Tongue (tissue), 2 donors: ENCODE measurements around the gene PAH. TPM values are rescaled to one million over a fixed set of nuclear protein-coding genes. Genes with fewer than 3 reads are reported as not detected.

Experiments
- DNase-seq: peaks from one replicate; pipeline ENCODE4 v3.0.0-alpha.2; 2015
- total RNA-seq: library from RNA; depleted of rRNA; stranded (reverse); fragments of >200 nt; gene quantifications from one replicate; pipeline ENCODE4 v1.2.3, GENCODE V29; 2014

PAH gene
- total RNA-seq = not detected

DNA sequence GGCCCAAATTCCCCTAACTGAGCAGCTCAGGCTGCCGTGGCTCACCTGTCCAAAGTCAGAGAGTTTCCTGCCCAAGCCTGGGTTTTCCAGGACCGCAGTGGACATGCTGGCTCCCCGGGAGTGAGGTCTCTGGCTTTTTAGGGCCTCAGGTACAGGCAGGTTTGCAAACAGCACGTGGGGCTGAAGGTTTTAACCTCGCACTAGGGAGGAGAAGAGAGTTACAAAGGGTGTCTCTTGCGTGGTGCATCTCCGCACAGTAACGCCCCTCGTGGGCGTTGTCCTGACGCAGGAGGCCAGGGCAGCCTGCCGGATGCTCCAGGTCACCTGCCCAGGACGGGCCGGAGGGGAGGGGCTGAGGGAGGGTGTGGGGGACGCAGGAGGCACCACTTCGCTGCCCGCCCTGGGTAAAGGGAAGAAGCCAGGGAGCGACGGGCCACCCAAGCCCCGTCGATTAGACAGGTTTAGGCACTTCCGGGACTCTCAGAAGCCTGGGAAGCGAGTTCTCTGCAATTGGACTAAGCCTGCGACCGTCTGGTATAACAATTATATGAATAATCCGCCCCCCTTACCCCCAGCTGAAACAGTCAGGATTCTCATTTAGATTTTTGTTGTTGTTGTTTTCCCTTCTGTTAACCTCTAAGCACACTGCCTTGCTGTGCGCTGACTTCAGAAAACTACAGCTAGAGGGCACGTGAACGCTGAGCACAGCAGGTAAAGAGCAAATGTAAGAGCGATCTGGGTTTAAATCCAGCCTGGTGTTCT lies at the start of gene PAH:
Gene PAH, minus strand, starts transcription at position 219 of the 762 bp plus-strand sequence. Its CDS starts 114 bp downstream, at position 105.
- DNase-seq = peak; percentile 1

- no peak for DNase-seq
Measured at GRCh38 chr12:102966200-102966863, 49.3 kb upstream of the PAH start.

DNA sequence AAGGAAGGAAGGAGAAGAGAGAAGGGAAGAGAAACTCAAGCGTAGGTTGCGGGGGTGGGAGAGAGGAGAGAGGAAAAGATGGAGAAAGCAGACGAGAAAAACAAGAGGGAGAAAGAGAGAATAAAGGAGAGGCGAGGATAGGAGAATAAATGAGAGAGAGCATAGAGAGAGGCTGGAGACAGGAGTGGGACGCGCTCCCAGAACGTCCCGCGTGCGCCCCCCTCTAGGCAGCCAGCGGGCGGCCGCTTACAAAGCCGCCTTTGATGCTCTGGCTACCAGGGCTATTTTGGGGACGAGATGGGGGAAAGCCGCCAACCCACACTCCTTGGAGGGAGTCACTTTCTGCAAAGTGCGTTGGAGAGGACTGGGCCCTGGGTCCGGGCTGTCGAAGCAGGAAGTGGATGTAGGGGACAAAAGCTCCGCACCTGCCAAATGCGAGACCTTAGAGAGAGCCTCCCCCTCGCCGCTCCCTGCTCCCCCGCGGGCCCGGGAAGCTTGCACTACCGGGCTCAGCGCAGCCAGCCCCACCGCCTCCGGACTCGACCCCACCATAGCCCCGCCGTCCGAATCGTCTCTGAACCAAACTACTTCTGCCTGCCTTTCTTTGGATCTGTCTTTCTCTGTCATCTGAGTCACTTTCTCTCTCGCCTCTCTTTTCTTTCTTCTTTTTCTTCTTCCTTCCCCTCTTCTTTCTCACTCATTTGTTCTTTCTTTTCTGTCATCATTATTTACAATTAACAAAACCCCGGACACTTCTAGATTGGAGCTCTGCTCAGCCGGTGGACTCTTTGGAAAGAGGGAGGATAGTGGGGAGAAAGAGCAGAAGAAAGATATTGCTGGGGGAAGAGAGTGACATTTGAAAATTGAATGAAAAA lies 48.5 kb upstream of the PAH start:
- DNase-seq = peak; percentile 31

GRCh38 chr12:102964872-102965271 lies 47.8 kb upstream of the PAH start:
- DNase-seq = peak; percentile 35

DNA sequence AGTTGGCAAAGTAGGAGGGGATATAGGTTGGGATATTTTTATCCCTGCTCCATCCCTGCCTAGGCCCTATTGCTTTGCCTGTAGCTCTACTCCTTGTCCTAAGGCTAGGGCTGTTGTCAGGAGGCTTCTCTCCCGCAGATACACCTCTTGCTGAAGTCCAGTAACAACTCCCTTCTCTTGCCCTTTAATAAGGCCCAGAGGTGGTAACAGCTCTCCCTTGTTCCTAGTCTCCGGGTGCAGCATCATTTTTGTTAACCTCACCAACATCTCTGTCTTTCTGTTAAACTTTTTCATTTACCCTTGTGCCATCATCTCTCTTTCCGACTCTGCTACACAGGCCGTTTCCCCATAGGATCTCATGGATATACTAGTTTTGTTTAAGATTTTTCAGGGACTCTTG lies 46.8 kb upstream of the PAH start:
- no peak for DNase-seq

DNA sequence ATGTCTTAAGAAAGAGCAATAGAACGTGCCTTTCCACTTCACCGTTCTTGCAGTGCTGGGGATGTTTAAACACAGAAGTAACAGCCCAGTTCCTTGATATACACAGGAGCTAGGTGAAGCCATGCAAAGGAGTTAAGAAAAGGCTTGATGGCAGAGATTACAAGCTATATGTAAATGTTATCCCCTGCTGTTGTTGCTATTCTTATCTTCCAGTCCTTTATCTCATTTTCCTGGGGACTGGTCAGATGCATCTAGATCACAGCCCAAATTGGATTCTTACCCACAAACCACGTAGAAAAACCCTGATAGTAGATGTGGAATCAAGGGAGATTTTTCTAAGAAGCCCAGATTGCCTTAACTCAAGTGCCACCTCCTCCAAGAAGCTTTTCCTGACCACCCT lies 45.9 kb upstream of the PAH start:
- DNase-seq = no peak

DNA sequence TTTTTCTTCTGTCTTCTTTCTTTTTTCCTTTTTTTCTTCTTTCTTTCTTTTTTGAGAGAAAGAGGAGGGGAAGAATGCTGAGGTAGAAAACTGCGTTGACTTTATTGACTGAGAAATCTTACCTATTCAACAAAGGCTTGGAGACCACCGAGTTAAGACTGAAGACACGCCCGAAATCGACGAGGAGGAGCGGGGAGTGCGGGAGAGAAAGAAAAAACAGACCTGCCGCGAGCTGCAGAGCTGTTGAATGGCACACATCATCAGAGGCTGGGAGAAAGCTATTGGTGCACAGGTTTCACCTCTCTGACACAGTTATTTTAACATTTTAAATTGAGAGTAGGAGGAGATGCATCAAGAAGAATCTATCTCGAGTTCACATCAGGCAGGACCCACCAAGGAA lies 45.5 kb upstream of the PAH start:
- no peak for DNase-seq

DNA sequence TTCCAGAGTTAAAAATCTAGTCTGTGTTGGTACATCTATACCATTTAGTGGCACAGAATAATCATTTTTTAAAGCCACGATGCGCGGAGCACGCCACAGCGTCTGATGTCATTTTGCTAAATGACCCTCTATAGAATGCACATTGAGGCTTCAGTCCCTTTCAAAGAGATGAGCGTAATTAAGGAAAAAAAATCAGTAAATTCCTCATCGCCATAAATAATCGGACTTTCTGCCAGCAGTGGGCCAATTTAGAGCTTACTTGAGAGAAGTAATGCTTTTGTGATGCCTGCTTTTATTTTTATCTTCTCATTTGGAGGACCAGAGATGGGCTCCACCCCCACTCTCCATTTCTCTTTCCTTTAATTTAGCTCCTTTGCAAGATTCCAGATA lies 44.4 kb upstream of the PAH start:
- no peak for DNase-seq

DNA sequence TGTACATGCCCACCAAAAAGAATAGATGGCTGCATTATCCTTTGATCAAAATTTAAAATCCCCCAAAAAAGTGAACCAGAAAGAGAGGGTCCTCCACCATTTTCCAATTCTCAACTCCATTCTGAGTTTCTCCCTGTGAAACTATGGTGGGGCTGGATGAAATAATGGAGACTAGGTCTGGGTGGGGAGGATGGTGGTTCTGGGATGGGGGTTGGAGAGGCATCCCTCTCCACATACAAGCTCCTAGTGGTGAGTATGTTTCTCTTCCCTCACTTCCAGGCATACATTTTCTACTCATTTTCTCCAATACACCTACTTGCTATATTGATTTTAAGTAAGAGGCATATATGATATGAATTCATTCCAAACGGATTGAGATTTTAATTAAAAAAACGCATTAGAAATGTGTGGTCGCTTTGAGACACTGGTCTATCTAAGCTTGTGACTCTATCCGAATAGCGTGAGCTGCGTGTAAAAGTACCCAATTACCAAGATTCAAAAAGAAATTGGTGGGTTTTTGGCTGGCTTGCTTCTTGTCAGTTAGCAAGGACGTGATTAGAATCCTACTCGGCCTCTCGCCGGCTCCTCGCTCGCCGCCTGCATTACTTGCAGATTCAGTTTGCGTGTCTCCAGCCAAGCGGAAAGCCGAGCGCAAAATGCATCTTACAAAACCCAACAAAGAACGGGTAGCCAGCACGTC lies 43.9 kb upstream of the PAH start:
- DNase-seq = no peak

- DNase-seq = no peak
Measured at GRCh38 chr12:102959391-102959790, 42.3 kb upstream of the PAH start.

- DNase-seq = no peak
Measured at GRCh38 chr12:102958830-102959176, 41.8 kb upstream of the PAH start.

DNA sequence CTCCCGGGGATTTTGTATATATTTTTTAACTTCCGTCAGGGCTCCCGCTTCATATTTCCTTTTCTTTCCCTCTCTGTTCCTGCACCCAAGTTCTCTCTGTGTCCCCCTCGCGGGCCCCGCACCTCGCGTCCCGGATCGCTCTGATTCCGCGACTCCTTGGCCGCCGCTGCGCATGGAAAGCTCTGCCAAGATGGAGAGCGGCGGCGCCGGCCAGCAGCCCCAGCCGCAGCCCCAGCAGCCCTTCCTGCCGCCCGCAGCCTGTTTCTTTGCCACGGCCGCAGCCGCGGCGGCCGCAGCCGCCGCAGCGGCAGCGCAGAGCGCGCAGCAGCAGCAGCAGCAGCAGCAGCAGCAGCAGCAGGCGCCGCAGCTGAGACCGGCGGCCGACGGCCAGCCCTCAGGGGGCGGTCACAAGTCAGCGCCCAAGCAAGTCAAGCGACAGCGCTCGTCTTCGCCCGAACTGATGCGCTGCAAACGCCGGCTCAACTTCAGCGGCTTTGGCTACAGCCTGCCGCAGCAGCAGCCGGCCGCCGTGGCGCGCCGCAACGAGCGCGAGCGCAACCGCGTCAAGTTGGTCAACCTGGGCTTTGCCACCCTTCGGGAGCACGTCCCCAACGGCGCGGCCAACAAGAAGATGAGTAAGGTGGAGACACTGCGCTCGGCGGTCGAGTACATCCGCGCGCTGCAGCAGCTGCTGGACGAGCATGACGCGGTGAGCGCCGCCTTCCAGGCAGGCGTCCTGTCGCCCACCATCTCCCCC lies 41.2 kb upstream of the PAH start:
- peak; percentile 53 for DNase-seq

GRCh38 chr12:102957339-102958050 lies 40.5 kb upstream of the PAH start, which contains the start of gene ASCL1:
Gene ASCL1 (plus strand): TSS chr12:102957674. CDS start chr12:102958245, 571 bp downstream.
- DNase-seq = peak; percentile 50

DNA sequence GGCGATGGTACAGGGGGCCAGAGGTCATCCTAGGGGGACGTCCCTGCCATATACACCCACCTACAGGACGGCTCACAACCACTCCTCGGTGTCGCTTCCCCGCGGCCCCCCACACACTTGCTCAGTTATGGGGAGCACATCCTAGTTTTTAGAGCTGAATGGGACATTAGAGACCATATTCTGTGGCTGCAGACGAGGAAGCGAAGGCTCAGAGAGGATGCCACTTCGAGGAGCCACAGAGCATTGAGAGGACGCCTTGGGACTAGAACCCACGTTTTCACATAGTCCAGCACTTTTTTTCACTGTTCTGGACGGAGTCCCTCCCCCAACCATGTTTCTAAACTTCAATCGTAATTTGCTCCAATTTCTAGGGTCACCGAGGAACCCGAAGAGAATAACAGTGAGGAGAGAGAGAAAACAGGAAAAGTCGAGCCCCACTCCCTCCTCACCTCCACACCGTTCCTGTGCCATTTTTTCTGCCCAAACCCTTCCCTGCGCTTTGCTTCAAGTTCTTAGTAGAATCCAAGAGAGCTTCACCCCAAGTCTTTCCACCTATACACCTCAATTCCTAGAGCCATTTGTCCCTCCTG lies 39.8 kb upstream of the PAH start:
- DNase-seq = no peak

DNA sequence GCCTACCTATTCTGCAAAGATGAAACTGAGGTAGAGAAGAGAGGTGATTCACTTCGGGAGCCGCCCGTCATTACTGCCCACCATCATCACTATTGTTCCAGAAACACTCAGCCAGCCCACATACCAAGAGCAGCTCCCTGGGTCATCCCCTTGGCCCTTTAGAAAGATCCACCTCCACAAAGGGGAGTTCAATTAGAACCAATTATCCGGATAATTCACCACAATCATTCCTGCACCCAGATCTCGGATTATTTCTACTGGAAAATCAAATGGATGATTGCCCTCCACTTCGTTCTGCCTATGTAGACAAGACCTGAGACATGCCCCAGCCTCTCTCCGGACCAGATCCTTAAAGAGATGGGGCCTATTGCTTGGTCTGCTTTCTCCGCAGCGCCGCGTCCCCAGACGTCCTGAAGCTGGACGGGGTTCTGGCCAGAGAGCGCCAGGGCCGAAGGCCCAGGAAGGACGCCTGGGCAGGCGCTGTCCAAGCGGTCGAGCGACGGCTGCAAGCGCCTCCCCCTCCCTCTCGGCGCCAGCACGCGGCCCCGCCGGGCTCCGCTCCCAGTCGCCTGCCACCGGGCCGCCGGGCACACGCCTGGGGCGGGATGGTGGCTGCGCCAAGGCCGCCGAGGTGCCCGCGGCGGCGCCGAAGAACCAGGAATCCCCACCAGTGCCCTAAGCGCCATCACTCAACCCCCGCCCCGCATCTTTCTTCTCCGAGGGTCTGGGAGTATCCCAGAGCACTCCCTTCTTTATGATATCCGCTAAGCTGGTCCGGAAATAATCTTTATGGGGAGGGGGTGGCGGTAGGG lies 39.1 kb upstream of the PAH start:
- no peak for DNase-seq

DNA sequence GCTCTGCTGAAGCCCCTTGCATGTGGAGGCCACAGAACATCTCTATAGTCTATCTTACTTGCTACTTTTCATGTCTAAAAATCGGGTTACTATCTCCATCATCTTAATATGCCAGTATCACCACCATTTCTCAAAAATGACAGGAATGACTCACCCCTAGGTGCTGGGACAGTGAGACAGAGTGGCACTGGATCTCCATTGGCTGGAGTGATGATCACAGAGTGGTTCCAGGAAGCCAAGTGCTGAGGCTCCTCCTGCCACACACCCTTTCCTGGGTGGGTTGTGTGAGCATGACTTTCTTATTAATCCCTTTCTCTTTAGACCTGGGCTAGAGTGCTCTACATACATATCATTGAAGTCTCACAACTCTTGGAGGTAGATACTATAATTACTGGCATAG lies 37.1 kb upstream of the PAH start:
- DNase-seq = no peak

DNA sequence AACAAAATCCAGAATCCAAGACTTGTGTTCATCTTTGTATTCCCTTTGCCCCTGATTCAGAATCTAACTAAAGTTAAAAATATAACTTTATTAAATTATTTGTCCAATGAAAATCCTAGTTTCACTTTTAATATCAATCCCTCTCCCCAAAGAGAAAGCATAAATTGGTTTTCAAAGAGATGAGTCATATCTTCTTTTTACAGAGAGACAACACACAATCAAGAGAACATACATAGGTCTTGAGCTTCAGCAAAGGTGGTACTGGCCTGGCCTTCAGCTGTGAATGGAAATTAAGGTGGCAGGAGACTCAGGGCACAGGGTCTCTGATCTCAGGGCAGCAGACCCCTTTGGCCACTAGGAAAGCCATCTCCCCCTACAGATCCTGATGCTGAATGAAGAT lies 36.2 kb upstream of the PAH start:
- DNase-seq = no peak

DNA sequence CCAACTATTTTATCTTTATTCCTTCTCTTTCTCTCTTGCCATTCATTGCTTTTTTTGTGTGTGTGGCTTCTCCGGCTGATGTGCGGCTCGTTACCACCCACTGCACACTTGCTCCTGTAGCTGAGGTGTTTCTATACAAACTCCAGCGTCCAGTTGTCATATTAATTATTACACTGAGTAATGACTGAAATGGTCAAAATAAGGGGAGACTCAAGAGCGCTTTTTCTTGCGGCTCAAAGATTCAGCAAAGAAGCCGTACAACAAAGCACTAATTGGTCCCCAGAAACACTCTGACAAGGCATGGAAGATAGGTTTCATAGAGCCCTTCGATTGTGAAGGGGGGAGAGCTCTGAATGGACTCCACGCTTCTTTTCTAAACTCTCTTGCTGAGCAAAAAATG lies 34.8 kb upstream of the PAH start:
- no peak for DNase-seq

GRCh38 chr12:102950950-102951619 lies 34.0 kb upstream of the PAH start:
- no peak for DNase-seq
